ENCODE measurements around the gene UEVLD. TPM values are rescaled to one million over a fixed set of nuclear protein-coding genes. Genes with fewer than 3 reads are reported as not detected.

Gene UEVLD
- total RNA-seq, 2 experiments from 2014 or later: 13.4 to 14.4 TPM

DNA sequence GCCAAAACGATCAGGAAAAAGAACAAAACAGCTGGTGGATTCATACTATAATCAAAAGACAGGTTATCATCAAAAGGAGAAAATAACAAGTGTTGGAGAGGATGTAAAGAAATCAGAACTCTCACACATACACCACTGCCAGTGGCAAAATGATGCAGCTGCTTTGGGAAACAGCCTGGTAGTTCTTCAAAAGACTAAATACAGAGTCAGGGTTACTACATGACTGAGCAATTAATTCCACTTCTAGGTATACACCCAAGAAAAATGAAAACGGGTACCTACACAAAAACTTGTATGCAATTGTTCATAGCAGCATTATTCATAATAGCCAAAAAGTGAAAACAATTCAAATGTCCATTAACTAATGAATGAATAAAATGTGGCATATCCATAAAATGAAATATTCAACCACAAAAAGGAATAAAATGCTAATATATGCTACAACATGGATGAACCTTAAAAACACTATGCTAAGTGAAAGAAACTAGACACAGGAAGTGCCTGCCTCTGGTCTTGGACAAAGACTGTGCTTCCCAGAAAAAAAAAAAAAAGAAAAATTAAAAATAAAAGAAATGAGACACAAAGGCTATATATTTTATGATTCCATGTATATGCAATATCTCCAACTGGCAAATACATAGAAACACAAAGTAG, 8.3 kb downstream of the UEVLD start:
- DNase-seq: no peak
- Mint-ChIP-seq H3K27me3 (ENCODE audit: low read depth) (no peaks in the 10 kb centered on the region), H3K4me1 (ENCODE audit: low read depth) (peaks cover 20% of the 10 kb centered on the region), H3K27ac (no peak overlapping the region), H3K4me3 (no peak overlapping the region), H3K9me3 (ENCODE audit: insufficient read depth) (no peaks in the 10 kb centered on the region), H3K36me3 (ENCODE audit: low read depth) (peaks cover 16% of the 10 kb centered on the region)
- ChIA-PET POLR2A (interaction anchor here (1.3 kb wide), 1 partner anchor 54 kb away, joined by 6 read pairs; the partner anchor contains the start of gene TSG101), CTCF (interaction anchor here (1.5 to 3.2 kb wide), 3 partner anchors 40 to 336 kb away, joined by 4 to 9 read pairs (median 5); no protein-coding TSS in a partner anchor)
- no peak for ATAC-seq

- Mint-ChIP-seq H3K4me3 (peak overlapping the region; percentile 26), H3K27ac (peak overlapping the region; percentile 65), H3K9me3 (ENCODE audit: insufficient read depth) (no peaks in the 10 kb centered on the region)
These were observed 9.4 kb downstream of the UEVLD start for GRCh38 chr11:18578975-18579598.

GRCh38 chr11:18575361-18575760, 13.2 kb downstream of the UEVLD start:
- DNase-seq: no peak
- H3K27me3 Mint-ChIP-seq (ENCODE audit: low read depth): no peaks in the 10 kb centered on the region
- no peaks in the 10 kb centered on the region for H3K9me3 Mint-ChIP-seq (ENCODE audit: insufficient read depth)
- H3K4me1 Mint-ChIP-seq (ENCODE audit: low read depth): peaks cover 20% of the 10 kb centered on the region
- H3K27ac Mint-ChIP-seq: no peak overlapping the region
- ChIA-PET POLR2A (no interaction called here), CTCF (interaction anchor here (1.2 kb wide), 1 partner anchor 35 kb away, joined by 4 read pairs; no protein-coding TSS in a partner anchor)
- H3K36me3 Mint-ChIP-seq (ENCODE audit: low read depth): peaks cover 21% of the 10 kb centered on the region
- no peak for ATAC-seq
- no peak overlapping the region for H3K4me3 Mint-ChIP-seq

More at GRCh38 chr11:18578975-18579598, 9.4 kb downstream of the UEVLD start:
- peak; percentile 76 for ATAC-seq
- no peak for DNase-seq
- Mint-ChIP-seq H3K4me1 (ENCODE audit: low read depth) (peaks cover 20% of the 10 kb centered on the region), H3K36me3 (ENCODE audit: low read depth) (peaks cover 17% of the 10 kb centered on the region), H3K27me3 (ENCODE audit: low read depth) (no peaks in the 10 kb centered on the region)
- ChIA-PET CTCF (interaction anchor here (0.8 to 3.2 kb wide), 14 partner anchors 8 to 335 kb away, joined by 3 to 9 read pairs (median 4); partner anchors contain the start of gene SPTY2D1), POLR2A (interaction anchor here (1.1 to 1.3 kb wide), 2 partner anchors 53 to 54 kb away, joined by 4 to 6 read pairs; partner anchors contain the start of gene TSG101)

DNA sequence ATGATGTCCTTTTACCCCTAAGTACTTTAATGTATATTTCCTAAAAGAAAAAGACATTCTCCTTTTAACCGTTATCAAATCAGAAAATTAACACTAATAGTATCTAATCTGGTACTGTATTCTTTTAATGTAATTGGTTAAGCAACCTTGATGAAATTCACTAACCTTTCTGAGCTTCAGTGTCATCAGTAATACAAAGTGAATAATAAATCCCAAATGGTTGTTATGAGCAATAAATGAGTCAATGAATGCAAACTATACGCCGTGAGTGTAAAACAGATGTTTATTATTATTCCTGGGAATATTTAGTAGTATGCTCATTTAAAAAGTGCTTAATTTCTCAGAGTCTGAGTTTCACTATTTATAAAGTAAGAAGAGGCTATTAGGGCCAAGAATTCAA, 21.5 kb downstream of the UEVLD start:
- Mint-ChIP-seq H3K4me1 (ENCODE audit: low read depth) (no peaks in the 10 kb centered on the region), H3K9me3 (ENCODE audit: insufficient read depth) (no peaks in the 10 kb centered on the region), H3K4me3 (no peak overlapping the region), H3K36me3 (ENCODE audit: low read depth) (peaks cover 13% of the 10 kb centered on the region), H3K27ac (no peak overlapping the region), H3K27me3 (ENCODE audit: low read depth) (no peaks in the 10 kb centered on the region)
- POLR2A ChIA-PET: no interaction called here
- ATAC-seq: no peak
- no peak for DNase-seq
- CTCF ChIA-PET: interaction anchor here (0.9 to 1.5 kb wide), 2 partner anchors 15 to 83 kb away, joined by 3 read pairs; no protein-coding TSS in a partner anchor

GRCh38 chr11:18566406-18566805, 22.1 kb downstream of the UEVLD start:
- ATAC-seq: no peak
- no peak overlapping the region for H3K4me3 Mint-ChIP-seq
- POLR2A ChIA-PET: no interaction called here

GRCh38 chr11:18564149-18564548, 24.4 kb downstream of the UEVLD start:
- Mint-ChIP-seq H3K27me3 (ENCODE audit: low read depth) (no peaks in the 10 kb centered on the region), H3K36me3 (ENCODE audit: low read depth) (peaks cover 13% of the 10 kb centered on the region), H3K9me3 (ENCODE audit: insufficient read depth) (no peaks in the 10 kb centered on the region), H3K4me3 (no peak overlapping the region), H3K27ac (no peak overlapping the region), H3K4me1 (ENCODE audit: low read depth) (no peaks in the 10 kb centered on the region)
- ATAC-seq (no peak), DNase-seq (no peak)
- CTCF ChIA-PET: interaction anchor here (0.9 to 2.5 kb wide), 5 partner anchors 15 to 200 kb away, joined by 3 to 7 read pairs (median 4); no protein-coding TSS in a partner anchor
- POLR2A ChIA-PET: no interaction called here

More at GRCh38 chr11:18566406-18566805, 22.1 kb downstream of the UEVLD start:
- no peak overlapping the region for H3K27ac Mint-ChIP-seq
- DNase-seq: no peak
- no peaks in the 10 kb centered on the region for H3K9me3 Mint-ChIP-seq (ENCODE audit: insufficient read depth)
- no peaks in the 10 kb centered on the region for H3K27me3 Mint-ChIP-seq (ENCODE audit: low read depth)
- H3K36me3 Mint-ChIP-seq (ENCODE audit: low read depth): peaks cover 12% of the 10 kb centered on the region
- no peaks in the 10 kb centered on the region for H3K4me1 Mint-ChIP-seq (ENCODE audit: low read depth)
- CTCF ChIA-PET: interaction anchor here (1.5 kb wide), 1 partner anchor 16 kb away, joined by 3 read pairs; no protein-coding TSS in a partner anchor

GRCh38 chr11:18563090-18563730, 25.3 kb downstream of the UEVLD start:
- H3K27ac Mint-ChIP-seq: no peak overlapping the region
- H3K4me3 Mint-ChIP-seq: no peak overlapping the region
- DNase-seq (no peak), ATAC-seq (no peak)
- H3K27me3 Mint-ChIP-seq (ENCODE audit: low read depth): no peaks in the 10 kb centered on the region
- peaks cover 13% of the 10 kb centered on the region for H3K36me3 Mint-ChIP-seq (ENCODE audit: low read depth)
- CTCF ChIA-PET: interaction anchor here (0.9 to 2.5 kb wide), 3 partner anchors 23 to 159 kb away, joined by 3 to 7 read pairs (median 4); no protein-coding TSS in a partner anchor
- no peaks in the 10 kb centered on the region for H3K4me1 Mint-ChIP-seq (ENCODE audit: low read depth)
- POLR2A ChIA-PET: no interaction called here
- no peaks in the 10 kb centered on the region for H3K9me3 Mint-ChIP-seq (ENCODE audit: insufficient read depth)

DNA sequence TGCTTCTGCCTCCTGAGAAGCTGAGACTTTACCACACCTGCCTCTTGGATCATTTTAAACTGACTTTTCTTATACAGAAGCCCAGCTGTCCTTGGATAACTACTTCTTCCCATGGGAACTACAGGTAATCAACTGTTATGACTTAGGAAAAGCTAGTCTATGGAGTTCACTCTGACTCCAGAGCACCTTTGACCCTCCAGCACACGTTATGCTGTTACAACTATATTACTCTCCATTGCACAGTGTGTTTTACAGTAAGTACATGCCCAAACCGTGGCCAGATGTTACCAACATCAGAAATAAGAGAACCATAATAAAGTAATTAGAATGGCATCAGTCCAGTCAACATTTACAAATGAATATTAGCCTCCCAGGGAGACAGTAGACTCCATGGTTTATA, 40.5 kb downstream of the UEVLD start:
- no peak overlapping the region for H3K4me3 Mint-ChIP-seq
- H3K27me3 Mint-ChIP-seq (ENCODE audit: low read depth): no peaks in the 10 kb centered on the region
- H3K4me1 Mint-ChIP-seq (ENCODE audit: low read depth): no peaks in the 10 kb centered on the region
- DNase-seq (no peak), ATAC-seq (no peak)
- no peak overlapping the region for H3K27ac Mint-ChIP-seq
- no peaks in the 10 kb centered on the region for H3K9me3 Mint-ChIP-seq (ENCODE audit: insufficient read depth)
- CTCF ChIA-PET: interaction anchor here (0.9 to 1.7 kb wide), 2 partner anchors 174 to 183 kb away, joined by 4 to 6 read pairs; no protein-coding TSS in a partner anchor
- POLR2A ChIA-PET: no interaction called here
- peaks cover 17% of the 10 kb centered on the region for H3K36me3 Mint-ChIP-seq (ENCODE audit: low read depth)

DNA sequence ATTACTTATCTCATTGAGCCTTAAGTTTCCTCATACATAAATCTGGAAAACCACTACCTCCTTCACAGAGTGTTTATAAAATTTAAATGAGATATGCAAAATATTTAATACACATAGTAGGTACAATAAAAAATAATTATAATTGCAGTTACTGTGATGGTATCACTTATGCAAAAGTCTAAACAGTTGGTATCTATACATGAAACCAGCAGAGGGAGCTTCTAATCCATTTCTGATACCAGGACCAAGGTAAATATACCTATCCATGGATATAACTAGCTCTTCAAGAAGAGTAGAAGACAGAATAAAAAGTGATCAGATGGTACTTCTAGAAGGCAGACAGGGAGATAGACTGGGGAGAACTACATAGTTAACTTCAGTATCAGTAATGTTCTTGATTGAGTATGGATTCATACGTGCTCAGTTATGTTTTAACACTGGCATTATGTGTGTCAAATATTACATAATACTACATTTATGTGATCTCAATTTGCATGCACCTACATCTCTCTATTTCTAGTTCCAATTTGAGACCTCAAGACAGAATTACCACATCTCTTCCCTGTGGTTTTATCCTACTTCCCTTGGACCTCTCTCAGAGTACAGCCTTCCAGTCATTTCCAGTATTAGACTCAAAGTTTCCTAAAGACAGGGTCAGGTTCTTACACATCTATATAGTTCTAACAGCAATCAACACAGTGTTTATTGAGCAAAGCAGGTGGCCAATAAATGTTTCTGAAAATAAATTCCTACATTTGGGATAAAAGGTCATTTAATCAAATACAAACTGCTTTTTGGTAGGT, 48.1 kb downstream of the UEVLD start:
- H3K9me3 Mint-ChIP-seq (ENCODE audit: insufficient read depth): no peaks in the 10 kb centered on the region
- POLR2A ChIA-PET: interaction anchor here (0.9 to 1.0 kb wide), 2 partner anchors 94 to 191 kb away, joined by 3 read pairs; partner anchors contain the start of gene SPTY2D1
- CTCF ChIA-PET: interaction anchor here (0.6 to 3.0 kb wide), 39 partner anchors 8 to 425 kb away, joined by 3 to 53 read pairs (median 4); partner anchors contain the start of genes SPTY2D1, TMEM86A and TSG101
- no peak overlapping the region for H3K4me3 Mint-ChIP-seq
- DNase-seq (no peak), ATAC-seq (peak; percentile 81)
- H3K27ac Mint-ChIP-seq: no peak overlapping the region
- H3K27me3 Mint-ChIP-seq (ENCODE audit: low read depth): no peaks in the 10 kb centered on the region
- H3K4me1 Mint-ChIP-seq (ENCODE audit: low read depth): no peaks in the 10 kb centered on the region
- H3K36me3 Mint-ChIP-seq (ENCODE audit: low read depth): peaks cover 12% of the 10 kb centered on the region

DNA sequence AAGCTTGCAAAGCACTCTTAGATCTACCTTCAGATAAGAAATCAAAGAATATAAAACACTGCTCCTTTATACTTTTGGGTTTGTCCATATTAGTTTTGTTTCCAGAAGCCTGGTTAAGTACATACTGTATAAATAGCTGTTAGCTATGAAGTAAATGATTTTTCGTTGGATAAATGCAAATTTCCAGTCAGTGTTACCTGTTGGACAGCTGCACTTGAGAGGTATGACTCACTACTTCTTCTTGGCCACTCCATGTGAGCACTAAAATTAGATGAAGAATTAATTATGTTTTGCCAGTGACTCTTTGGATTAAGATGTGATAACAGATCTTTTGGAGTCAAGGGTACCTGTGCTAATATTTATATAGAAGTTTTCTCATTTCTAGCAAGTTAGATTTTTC, 52.3 kb downstream of the UEVLD start:
- no peak overlapping the region for H3K27ac Mint-ChIP-seq
- H3K36me3 Mint-ChIP-seq (ENCODE audit: low read depth): peaks cover 9% of the 10 kb centered on the region
- POLR2A ChIA-PET: no interaction called here
- CTCF ChIA-PET: interaction anchor here (0.9 to 1.5 kb wide), 3 partner anchors 115 to 292 kb away, joined by 3 to 5 read pairs (median 4); no protein-coding TSS in a partner anchor
- H3K4me3 Mint-ChIP-seq: no peak overlapping the region
- DNase-seq: no peak
- no peaks in the 10 kb centered on the region for H3K9me3 Mint-ChIP-seq (ENCODE audit: insufficient read depth)
- H3K4me1 Mint-ChIP-seq (ENCODE audit: low read depth): no peaks in the 10 kb centered on the region
- no peak for ATAC-seq
- H3K27me3 Mint-ChIP-seq (ENCODE audit: low read depth): no peaks in the 10 kb centered on the region

GRCh38 chr11:18534245-18534644, 54.3 kb downstream of the UEVLD start:
- Mint-ChIP-seq H3K4me1 (ENCODE audit: low read depth) (peaks cover 3% of the 10 kb centered on the region), H3K27me3 (ENCODE audit: low read depth) (no peaks in the 10 kb centered on the region), H3K27ac (no peak overlapping the region), H3K9me3 (ENCODE audit: insufficient read depth) (no peaks in the 10 kb centered on the region), H3K36me3 (ENCODE audit: low read depth) (peaks cover 7% of the 10 kb centered on the region), H3K4me3 (no peak overlapping the region)
- ChIA-PET POLR2A (no interaction called here), CTCF (interaction anchor here (0.8 kb wide), 1 partner anchor 194 kb away, joined by 3 read pairs; no protein-coding TSS in a partner anchor)
- no peak for DNase-seq
- ATAC-seq: no peak
